Measurements from ENCODE around the gene ARF6. TPM values are rescaled to one million over a fixed set of nuclear protein-coding genes. Genes with fewer than 3 reads are reported as not detected.

Gene ARF6
- total and polyA plus RNA-seq, 9 of the 15 experiments (the other 6 are each of a cell fraction or from before 2014, with no cell fraction given) = 15.3 to 35.2 (median 24.9) TPM

DNA sequence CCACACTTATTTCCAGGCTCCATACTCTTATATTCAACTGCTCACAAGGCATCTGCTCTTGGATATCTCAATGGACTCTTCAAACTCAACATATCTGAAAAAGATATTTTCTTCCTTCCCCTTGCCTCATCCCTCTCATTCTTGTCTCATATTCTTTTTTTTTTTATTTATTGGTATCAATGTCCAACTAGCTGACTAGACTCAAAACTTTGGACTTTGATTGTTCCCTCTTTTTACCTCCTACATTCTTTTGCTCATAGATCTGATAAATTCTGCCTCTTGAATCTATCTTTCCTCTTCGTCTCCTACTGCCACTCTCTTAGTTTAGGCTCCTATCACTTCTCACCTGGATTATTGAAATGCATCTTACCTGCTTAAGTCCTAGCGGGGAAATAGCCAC is 25.8 kb downstream of the ARF6 start (continued):
- TF ChIP-seq, protein P1, sequence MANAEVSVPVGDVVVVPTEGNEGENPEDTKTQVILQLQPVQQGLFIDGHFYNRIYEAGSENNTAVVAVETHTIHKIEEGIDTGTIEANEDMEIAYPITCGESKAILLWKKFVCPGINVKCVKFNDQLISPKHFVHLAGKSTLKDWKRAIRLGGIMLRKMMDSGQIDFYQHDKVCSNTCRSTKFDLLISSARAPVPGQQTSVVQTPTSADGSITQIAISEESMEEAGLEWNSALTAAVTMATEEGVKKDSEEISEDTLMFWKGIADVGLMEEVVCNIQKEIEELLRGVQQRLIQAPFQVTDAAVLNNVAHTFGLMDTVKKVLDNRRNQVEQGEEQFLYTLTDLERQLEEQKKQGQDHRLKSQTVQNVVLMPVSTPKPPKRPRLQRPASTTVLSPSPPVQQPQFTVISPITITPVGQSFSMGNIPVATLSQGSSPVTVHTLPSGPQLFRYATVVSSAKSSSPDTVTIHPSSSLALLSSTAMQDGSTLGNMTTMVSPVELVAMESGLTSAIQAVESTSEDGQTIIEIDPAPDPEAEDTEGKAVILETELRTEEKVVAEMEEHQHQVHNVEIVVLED (CRISPR knock-in tag; IDR thresholded peaks at IDR 0.05) = no peak
- TF ChIP-seq NFE2L1 (tag; IDR thresholded peaks at IDR 0.05; ENCODE audit: borderline replicate concordance, low read depth) (no peak), ZNF311 (CRISPR knock-in tag; IDR thresholded peaks at IDR 0.05) (no peak)

GRCh38 chr14:49919825-49920659 is 27.2 kb downstream of the ARF6 start:
- no peak overlapping the region for H2AFZ ChIP-seq (ENCODE audit: low read depth, low read length)
- no peak for ATAC-seq
- no peak overlapping the region for H3K9ac ChIP-seq (ENCODE audit: insufficient read depth in 1 of 2, low read depth in 2 of 2, low read length in 2 of 2)
- ChIA-PET CTCF (ENCODE audit: low intra/inter-chr PET ratio) (no interaction called here), POLR2A (no interaction called here)
- no TSS peak for BruUV-seq (replicated peaks)
- no peaks in the 10 kb centered on the region for H3K79me2 ChIP-seq (ENCODE audit: control insufficient read depth, insufficient read depth, low read length)
- no peak overlapping the region for H3K4me3 ChIP-seq
- H3K4me2 ChIP-seq (ENCODE audit: insufficient read depth, low read length) = no peak overlapping the region
- H3K4me1 ChIP-seq (replicated peaks in 1 of 2; ENCODE audit: control insufficient read depth in 2 of 2, insufficient read depth in 2 of 2, low read length in 2 of 2) = no peaks in the 10 kb centered on the region; a peak in 2 of 5 replicates
- FAIRE-seq = no peak
- H3K36me3 ChIP-seq (ENCODE audit: control insufficient read depth, insufficient read depth, low read length) = no peaks in the 10 kb centered on the region
- H3K27me3 ChIP-seq (ENCODE audit: control insufficient read depth in 2 of 2, insufficient read depth in 2 of 2, low read length in 2 of 2) = no peaks in the 10 kb centered on the region
- no peaks in the 10 kb centered on the region for H4K20me1 ChIP-seq (replicated peaks; ENCODE audit: control insufficient read depth, insufficient read depth, low read length)
- intact Hi-C loops (cut with micrococcal nuclease) (no loop called here), in situ Hi-C loops (cut with MboI) (no loop called here)
- no peak for DNase-seq (ENCODE audit: extremely low read depth in 1 of 4, low spot score in 3 of 4)
- H3K27ac ChIP-seq (ENCODE audit: extremely low read depth, low read depth, low read length) = no peak overlapping the region
- no peaks in the 10 kb centered on the region for H3K9me1 ChIP-seq (ENCODE audit: control insufficient read depth, insufficient read depth, low read length)
- TF ChIP-seq GABPB1 (CRISPR knock-in tag; IDR thresholded peaks at IDR 0.05) (no peak), GATAD2B (IDR thresholded peaks at IDR 0.05; ENCODE audit: borderline replicate concordance) (no peak), CEBPB (tag; IDR thresholded peaks at IDR 0.05) (0 out of 2 replicates have a peak, but pooled peaks have one; percentile 27), RFX1 (IDR thresholded peaks at IDR 0.05) (peak; percentile 39; the same call in 1 of the 2 replicates)
- no peaks in the 10 kb centered on the region for H3K9me3 ChIP-seq (replicated peaks; ENCODE audit: control insufficient read depth, insufficient read depth, low read depth, low read length)
- 7% methylated on average over 2 of the region's 3 CpGs for WGBS (ENCODE audit: insufficient coverage, low coverage, missing lambda C conversion rate)

All from K562 (cell line).